OCI-LY1 (cell line): Measurements from ENCODE around the gene NAA80.

Experiments used
- CTCF ChIP-seq: fragments of 200-600 bp; sonication (generic), shearing (Covaris generic); IDR thresholded peaks from 2 replicates; pipeline ENCODE4 v1.5.1; 2017; ENCODE audit warnings: mild to moderate bottlenecking, antibody characterized with exemption, low read length, moderate library complexity, mixed read lengths
- EZH2 ChIP-seq: fragments of 200-600 bp; sonication (generic), shearing (Covaris generic); IDR thresholded peaks from 2 replicates; pipeline ENCODE4 v1.8.0; 2017; ENCODE audit warnings: borderline replicate concordance, mixed run types, mild to moderate bottlenecking, antibody characterized with exemption, low read length, moderate library complexity, mixed read lengths

- no peak for TF ChIP-seq EZH2
- no peak for TF ChIP-seq CTCF
Measured at GRCh38 chr3:50341996-50342650, 42.9 kb upstream of the NAA80 start.
